ENCODE results near the gene OR51A4.

GRCh38 chr11:4982678-4983077, 35.3 kb upstream of the OR51A4 start:
- TF ChIP-seq CTCF (IDR thresholded peaks at IDR 0.05; ENCODE audit: low read depth, low read length, missing input control): no peak
- TF ChIP-seq TAF1 (conservative IDR thresholded peaks at IDR 0.05): no peak
- no peak for TF ChIP-seq MAX (IDR thresholded peaks at IDR 0.05)
- TF ChIP-seq FOXA1 (IDR thresholded peaks at IDR 0.05): no peak
- TF ChIP-seq RAD21 (IDR thresholded peaks at IDR 0.05): no peak
- TF ChIP-seq REST (IDR thresholded peaks at IDR 0.05): no peak
- TF ChIP-seq ATF3 (IDR thresholded peaks at IDR 0.05): no peak
- no peak for TF ChIP-seq JUND (IDR thresholded peaks at IDR 0.05)
- no peak for TF ChIP-seq YY1 (IDR thresholded peaks at IDR 0.05)
- TF ChIP-seq SP1 (IDR thresholded peaks at IDR 0.05): no peak
- no peak for TF ChIP-seq EGR1 (IDR thresholded peaks at IDR 0.05; ENCODE audit: low read depth in 2 of 2)
- TF ChIP-seq GABPA (IDR thresholded peaks at IDR 0.05 in 1 of 2, conservative IDR thresholded peaks at IDR 0.05 in 1 of 2): no peak
- no peak for TF ChIP-seq RXRA (IDR thresholded peaks at IDR 0.05)
- TF ChIP-seq NR2F2 (IDR thresholded peaks at IDR 0.05): no peak

Data from liver (tissue), 3 donors.